ENCODE results near the gene ZC3H10. TPM values are rescaled to one million over a fixed set of nuclear protein-coding genes. Genes with fewer than 3 reads are reported as not detected.

Gene ZC3H10
- total and polyA plus RNA-seq, 2 of the 4 experiments (the other 2 are of a cell fraction) = 1.5 to 3.6 TPM

GRCh38 chr12:56163533-56164344 is 45.7 kb downstream of the ZC3H10 start:
- H3K9me3 ChIP-seq (ENCODE audit: control insufficient read depth, insufficient read depth, low read length) = no peaks in the 10 kb centered on the region
- H3K4me1 ChIP-seq (ENCODE audit: control insufficient read depth, insufficient read depth, low read length) = peaks cover 13% of the 10 kb centered on the region
- H3K23ac ChIP-seq (ENCODE audit: low read depth, low read length) = no peak overlapping the region
- in situ Hi-C loops (cut with MboI; ENCODE audit: low sequenced_read_pairs) (no loop called here), intact Hi-C loops (cut with micrococcal nuclease) (no loop called here), dilution Hi-C loops (cut with HindIII; ENCODE audit: low sequenced_read_pairs, unreplicated experiment) (no loop called here)
- no peak overlapping the region for H4K8ac ChIP-seq (ENCODE audit: low read depth in 2 of 2, low read length in 2 of 2)
- no peak overlapping the region for H2BK20ac ChIP-seq (ENCODE audit: low read depth, low read length)
- H3K27ac ChIP-seq (ENCODE audit: insufficient read depth, low read length) = no peak overlapping the region
- TF ChIP-seq CHD1 (IDR thresholded peaks at IDR 0.05; ENCODE audit: low read depth, low read length) = no peak
- TF ChIP-seq MXI1 (IDR thresholded peaks at IDR 0.05; ENCODE audit: borderline replicate concordance, low read depth, low read length) = no peak
- TF ChIP-seq POLR2A (IDR thresholded peaks at IDR 0.05; ENCODE audit: low read depth, low read length) = peak; percentile 43
- no peak for TF ChIP-seq SMC3 (IDR thresholded peaks at IDR 0.05; ENCODE audit: low read depth, low read length)
- peak; percentile 1; the same call in 1 of the 2 replicates for ATAC-seq (ENCODE audit: low read depth)
- no peak overlapping the region for H4K5ac ChIP-seq (ENCODE audit: low read depth, low read length)
- no peak overlapping the region for H2AK5ac ChIP-seq (ENCODE audit: low read depth, low read length)
- no peak overlapping the region for H3K14ac ChIP-seq (replicated peaks; ENCODE audit: low read depth, low read length)
- peaks cover 64% of the 10 kb centered on the region for H4K20me1 ChIP-seq (ENCODE audit: insufficient read depth, low read length)
- H2BK15ac ChIP-seq (ENCODE audit: low read depth, low read length) = no peak overlapping the region
- no peak overlapping the region for H3K9ac ChIP-seq (ENCODE audit: low read depth, low read length)
- no peaks in the 10 kb centered on the region; the same call in 1 of the 2 replicates for H3K9me1 ChIP-seq (ENCODE audit: insufficient read depth, low read length)
- H3K4ac ChIP-seq (ENCODE audit: low read depth, low read length) = no peak overlapping the region
- H3K56ac ChIP-seq (ENCODE audit: extremely low read depth, insufficient read depth, low read length) = no peak overlapping the region
- H3K27me3 ChIP-seq (ENCODE audit: control insufficient read depth, insufficient read depth, low read length) = no peaks in the 10 kb centered on the region
- BruUV-seq (replicated peaks) = no TSS peak
- peak overlapping the region; percentile 5 for H2AK9ac ChIP-seq (replicated peaks; ENCODE audit: low read depth, low read length, poor library complexity)
- WGBS, 2 experiments (ENCODE audit: extremely low coverage in 2 of 2, insufficient read length in 1 of 2) = 87% methylated on average over 2 of the region's 11 CpGs; no CpG with 5 or more reads in 1 of the 2 experiments
- H3K36me3 ChIP-seq (ENCODE audit: control insufficient read depth, insufficient read depth, low read length) = peaks cover 82% of the 10 kb centered on the region
- no peak overlapping the region for H2BK5ac ChIP-seq (ENCODE audit: low read depth, low read length, poor library complexity, severe bottlenecking)
- peaks cover 14 to 49% of the 10 kb centered on the region in 2 experiments for H3K79me1 ChIP-seq (ENCODE audit: low read depth in 1 of 2, low read length in 2 of 2)
- H4K91ac ChIP-seq (ENCODE audit: insufficient read depth, low read depth, low read length) = no peak overlapping the region
- POLR2A ChIA-PET (ENCODE audit: unreplicated experiment) = interaction anchor here (1.5 to 1.7 kb wide), 2 partner anchors 12 to 44 kb away, joined by 4 to 6 read pairs; no protein-coding TSS in a partner anchor
- H2AFZ ChIP-seq (replicated peaks; ENCODE audit: low read length, poor library complexity) = no peak overlapping the region
- no peak overlapping the region for H3K18ac ChIP-seq (ENCODE audit: low read depth, low read length)
- CTCF ChIA-PET = interaction anchor here (0.6 kb wide), 1 partner anchor 11 kb away, joined by 3 read pairs; no protein-coding TSS in a partner anchor
- H2BK120ac ChIP-seq (ENCODE audit: low read depth, low read length) = no peak overlapping the region
- H3K4me2 ChIP-seq (ENCODE audit: low read depth, low read length) = no peak overlapping the region
- H3K4me3 ChIP-seq (ENCODE audit: insufficient read depth, low read depth, low read length) = no peak overlapping the region
- no peak for DNase-seq

All from IMR-90 (cell line).